HG02884 (cell line): ENCODE measurements around the gene CXorf65.

Experiments used
- ATAC-seq: cut with Tn5 transposase; IDR thresholded peaks from one replicate; pipeline ENCODE4 v1.9.1; 2021; ENCODE audit warnings: mild to moderate bottlenecking, moderate library complexity; ENCODE audit not compliant: unreplicated experiment

Gene CXorf65

GRCh38 chrX:71106427-71106826 is at the start of gene CXorf65:
TSS of gene CXorf65 (minus strand) at chrX:71106740. CDS start at chrX:71106556, 184 bp downstream.
- ATAC-seq, result no peak

GRCh38 chrX:71154641-71155040 is 48.1 kb upstream of the CXorf65 start:
- no peak for ATAC-seq

DNA sequence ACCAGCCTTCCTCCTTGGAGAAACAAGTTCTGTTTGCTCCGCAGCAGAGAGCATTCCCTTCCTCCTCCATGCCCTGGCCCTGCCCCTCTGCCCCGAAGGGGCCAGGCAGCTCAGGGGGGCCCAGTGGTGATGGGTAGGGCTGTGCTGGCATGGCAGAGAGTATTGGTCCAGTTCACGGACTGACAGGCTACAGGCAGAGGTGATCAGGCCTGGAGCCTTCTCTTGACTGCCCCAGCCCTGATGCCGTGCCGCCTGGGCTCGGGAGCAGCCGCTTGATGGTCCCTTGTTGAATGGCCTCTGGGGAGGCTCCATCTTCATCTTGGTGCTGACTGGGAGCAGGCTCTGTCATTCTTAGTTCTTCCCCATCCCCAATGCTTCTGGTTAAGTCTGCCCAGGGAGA is 47.7 kb upstream of the CXorf65 start:
- no peak for ATAC-seq

DNA sequence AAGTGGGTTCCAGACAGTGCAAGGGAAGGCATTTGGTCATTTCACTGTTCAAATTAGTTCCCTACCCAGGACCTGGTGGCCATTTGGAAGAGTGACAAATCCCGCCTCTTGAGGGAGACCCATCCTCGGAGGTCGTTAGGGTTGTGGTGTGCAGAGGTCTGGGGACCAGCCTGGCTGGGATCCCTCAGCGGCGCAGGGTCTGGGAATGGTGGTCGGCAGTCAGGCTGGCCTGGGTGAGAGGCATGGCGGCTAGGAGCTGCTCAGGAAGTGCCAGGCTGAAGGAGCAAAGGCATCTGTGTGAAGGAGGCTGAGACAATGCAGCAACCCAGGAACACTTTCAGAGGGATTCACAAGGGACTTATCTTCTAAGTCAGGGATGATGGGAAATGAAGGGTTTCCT is 44.8 kb upstream of the CXorf65 start:
- ATAC-seq, result no peak

DNA sequence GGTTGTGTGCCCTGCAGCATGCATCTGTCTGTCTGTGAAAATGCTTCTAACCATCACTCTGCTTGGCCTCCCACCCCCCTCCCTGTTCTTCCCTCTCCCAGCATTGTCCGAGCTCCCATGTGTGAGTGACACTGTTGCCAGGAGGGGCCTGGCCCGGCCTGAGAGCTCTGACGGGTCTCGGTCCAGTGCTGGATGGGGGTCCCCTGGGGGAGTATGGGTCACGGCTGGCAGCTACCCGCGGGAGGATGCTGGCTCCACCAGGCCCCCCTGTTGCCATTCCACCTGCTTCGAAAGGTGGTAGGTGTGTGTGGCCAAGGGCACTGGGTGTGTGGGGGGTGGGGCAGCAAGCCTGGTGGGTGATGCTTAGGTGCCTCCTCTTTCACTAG is 41.7 kb upstream of the CXorf65 start:
- no peak for ATAC-seq

- ATAC-seq, result no peak
These were observed 41.1 kb upstream of the CXorf65 start for GRCh38 chrX:71147496-71148277.

DNA sequence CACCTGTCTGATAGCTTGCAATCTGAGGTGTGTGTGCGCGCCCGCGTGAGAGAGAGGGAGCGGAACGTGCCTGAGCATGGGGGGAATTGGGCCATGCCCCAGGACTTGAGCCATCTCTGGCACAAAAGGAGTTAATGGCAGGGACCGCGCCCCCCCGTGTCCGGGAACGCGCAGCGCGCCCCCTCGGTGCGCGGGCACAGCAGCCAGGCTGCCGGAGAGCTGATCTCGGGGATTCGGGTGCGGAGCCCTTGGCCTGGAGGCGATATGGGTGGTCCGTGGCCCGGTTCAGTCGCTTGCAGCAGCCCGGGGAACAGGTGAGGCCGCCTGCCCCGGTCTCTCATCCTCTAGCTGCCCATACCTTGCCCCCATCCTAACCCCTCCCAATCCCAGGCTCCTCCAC is 38.1 kb upstream of the CXorf65 start, which contains the start of gene NLGN3:
Gene NLGN3 (plus strand): TSS at position 191 of the 400 bp plus-strand sequence. CDS start 2,909 bp downstream, outside the sequence.
- ATAC-seq, result no peak

- no peak for ATAC-seq
These were observed 37.0 kb upstream of the CXorf65 start for GRCh38 chrX:71143508-71143907.

DNA sequence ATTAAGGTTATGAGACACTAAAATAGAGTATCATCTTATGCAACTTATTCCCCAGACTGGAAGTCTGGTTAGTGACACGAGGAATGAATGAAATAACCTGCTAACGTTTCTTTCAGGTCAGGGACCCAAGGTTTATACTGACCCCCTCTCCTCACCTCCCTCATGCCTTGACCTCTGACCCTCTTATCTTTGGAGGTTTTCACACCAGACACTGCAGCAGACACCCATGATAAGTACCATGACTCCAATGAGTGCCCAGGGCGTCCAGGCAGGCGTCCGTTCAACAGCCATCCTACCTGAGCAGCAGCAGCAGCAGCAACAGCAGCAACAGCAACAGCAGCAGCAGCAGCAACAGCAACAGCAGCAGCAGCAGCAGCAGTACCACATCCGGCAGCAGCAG is 33.9 kb upstream of the CXorf65 start:
- ATAC-seq, result no peak

GRCh38 chrX:71131510-71131909 is 25.0 kb upstream of the CXorf65 start:
- ATAC-seq, result no peak

- peak; percentile 52 for ATAC-seq
These were observed 22.6 kb upstream of the CXorf65 start for GRCh38 chrX:71128915-71129765.

- ATAC-seq, result no peak
These were observed 21.8 kb upstream of the CXorf65 start for GRCh38 chrX:71128166-71128833.

GRCh38 chrX:71118985-71119535 is 12.5 kb upstream of the CXorf65 start:
- no peak for ATAC-seq

GRCh38 chrX:71118032-71118984 is 11.8 kb upstream of the CXorf65 start, which contains the start of gene MED12:
TSS of gene MED12 (plus strand) at chrX:71118596. CDS start at chrX:71118755, 159 bp downstream.
- ATAC-seq, result peak; percentile 87

DNA sequence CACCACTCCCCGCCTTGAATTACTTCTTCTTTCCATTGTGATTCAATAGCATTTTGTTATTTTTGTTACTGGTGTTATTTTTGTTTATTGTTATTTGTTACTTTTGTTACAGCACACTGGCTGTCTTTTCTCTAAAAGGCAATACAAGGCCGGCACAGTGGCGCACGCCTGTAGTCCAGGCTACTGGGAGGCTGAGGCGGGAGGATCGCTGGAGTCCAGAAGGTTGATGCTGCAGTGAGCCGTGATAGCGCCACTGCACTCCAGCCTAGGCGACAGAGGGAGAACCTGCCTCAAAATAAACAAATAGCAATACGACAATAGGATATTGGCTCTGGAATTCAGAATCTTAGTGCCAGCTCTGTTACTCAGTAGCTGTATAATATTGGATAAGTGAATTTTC is 10.8 kb upstream of the CXorf65 start:
- ATAC-seq, result no peak

- peak; percentile 33 for ATAC-seq
These were observed 5.4 kb upstream of the CXorf65 start for GRCh38 chrX:71111921-71112431.

- ATAC-seq, result peak; percentile 90
These were observed 4.8 kb upstream of the CXorf65 start, which contains the start of gene IL2RG for GRCh38 chrX:71111141-71111843. TSS of gene IL2RG (minus strand) at chrX:71111577. CDS start at chrX:71111539, 38 bp downstream.

- ATAC-seq, result no peak
These were observed 2.5 kb upstream of the CXorf65 start for GRCh38 chrX:71109051-71109450.
